A549 (cell line): Measurements from ENCODE around the gene ADARB2.

ENCODE experiments used
- MYC ChIP-seq: IDR thresholded peaks from 2 replicates; pipeline ENCODE4 v1.6.1; 2012; ENCODE audit warnings: mild to moderate bottlenecking, inconsistent platforms, low read length, improper control_type of control experiment, borderline replicate concordance
- POLR2A ChIP-seq: IDR thresholded peaks from 2 replicates; pipeline ENCODE4 v1.6.1; 2012; ENCODE audit warnings: mild to moderate bottlenecking, low read length
- RARB ChIP-seq: fragments of 250-450 bp; sonication (Bioruptor Pico); IDR thresholded peaks from 2 replicates; pipeline ENCODE4 v1.8.0; 2021; ENCODE audit warnings: mild to moderate bottlenecking, moderate library complexity
- REST ChIP-seq: fragments of 200-600 bp; sonication (generic); IDR thresholded peaks from 2 replicates; pipeline ENCODE4 v1.6.1; 2016; ENCODE audit warnings: antibody characterized with exemption, mild to moderate bottlenecking, moderate library complexity
- SREBF2 ChIP-seq: fragments of 450-650 bp; IDR thresholded peaks from 2 replicates; pipeline ENCODE4 v1.6.1; 2014; ENCODE audit warnings: mild to moderate bottlenecking, moderate library complexity
- TF ChIP-seq, protein P1 (sequence below): fragments of >200 bp; sonication (Bioruptor Twin); formaldehyde crosslinking; IDR thresholded peaks from 3 replicates; pipeline ENCODE4 v1.5.1; 2016

- TF ChIP-seq RARB (CRISPR knock-in tag) (no peak), POLR2A (no peak), REST (no peak), MYC (no peak), SREBF2 (no peak)
- TF ChIP-seq, protein P1, sequence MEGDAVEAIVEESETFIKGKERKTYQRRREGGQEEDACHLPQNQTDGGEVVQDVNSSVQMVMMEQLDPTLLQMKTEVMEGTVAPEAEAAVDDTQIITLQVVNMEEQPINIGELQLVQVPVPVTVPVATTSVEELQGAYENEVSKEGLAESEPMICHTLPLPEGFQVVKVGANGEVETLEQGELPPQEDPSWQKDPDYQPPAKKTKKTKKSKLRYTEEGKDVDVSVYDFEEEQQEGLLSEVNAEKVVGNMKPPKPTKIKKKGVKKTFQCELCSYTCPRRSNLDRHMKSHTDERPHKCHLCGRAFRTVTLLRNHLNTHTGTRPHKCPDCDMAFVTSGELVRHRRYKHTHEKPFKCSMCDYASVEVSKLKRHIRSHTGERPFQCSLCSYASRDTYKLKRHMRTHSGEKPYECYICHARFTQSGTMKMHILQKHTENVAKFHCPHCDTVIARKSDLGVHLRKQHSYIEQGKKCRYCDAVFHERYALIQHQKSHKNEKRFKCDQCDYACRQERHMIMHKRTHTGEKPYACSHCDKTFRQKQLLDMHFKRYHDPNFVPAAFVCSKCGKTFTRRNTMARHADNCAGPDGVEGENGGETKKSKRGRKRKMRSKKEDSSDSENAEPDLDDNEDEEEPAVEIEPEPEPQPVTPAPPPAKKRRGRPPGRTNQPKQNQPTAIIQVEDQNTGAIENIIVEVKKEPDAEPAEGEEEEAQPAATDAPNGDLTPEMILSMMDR: no peak
Observed at GRCh38 chr10:1779796-1780195, 42.5 kb upstream of the ADARB2 start.
